AG08395 (cell line): ENCODE results near the gene COG3.

Experiments
- DNase-seq: peaks from one replicate; pipeline ENCODE4 v3.0.0; 2012; ENCODE audit warnings: mixed read lengths, low spot score

COG3 gene

DNA sequence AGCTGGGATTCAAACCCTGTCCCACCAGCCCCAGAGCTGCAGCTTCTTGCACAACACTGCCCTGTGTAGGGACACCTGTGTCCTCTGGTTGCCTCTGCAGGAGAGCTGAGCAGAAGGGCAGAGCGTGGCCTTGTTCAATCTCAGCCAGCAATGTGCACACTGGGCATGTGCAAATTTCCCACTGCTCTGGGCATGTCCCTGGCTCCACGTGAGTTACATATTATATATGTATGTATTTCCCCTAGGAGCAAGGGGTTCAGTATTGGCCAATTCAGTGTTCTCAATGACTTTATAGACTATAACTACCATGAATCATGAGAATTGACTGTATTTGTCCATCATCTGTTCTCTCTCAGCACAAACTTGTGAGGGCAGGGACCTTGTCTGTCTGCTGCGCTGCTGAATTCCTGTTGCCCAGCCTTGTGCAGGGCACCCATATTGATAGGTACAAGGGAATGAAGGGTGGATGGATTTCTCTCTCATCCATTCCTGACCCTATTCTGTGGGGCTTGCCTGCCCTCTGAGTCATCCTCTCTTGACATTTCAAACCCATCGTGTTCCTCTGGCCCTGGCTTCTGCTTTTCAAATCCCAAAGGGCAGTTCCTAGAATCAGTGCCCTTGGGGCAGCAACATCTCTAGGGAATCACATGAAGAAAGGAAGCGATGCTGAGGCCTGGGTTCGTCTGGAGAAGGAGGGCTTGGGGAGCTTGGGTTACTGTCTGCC, 81.1 kb downstream of the COG3 start:
- DNase-seq = no peak

GRCh38 chr13:45546410-45546765, 81.6 kb downstream of the COG3 start:
- DNase-seq = no peak

DNA sequence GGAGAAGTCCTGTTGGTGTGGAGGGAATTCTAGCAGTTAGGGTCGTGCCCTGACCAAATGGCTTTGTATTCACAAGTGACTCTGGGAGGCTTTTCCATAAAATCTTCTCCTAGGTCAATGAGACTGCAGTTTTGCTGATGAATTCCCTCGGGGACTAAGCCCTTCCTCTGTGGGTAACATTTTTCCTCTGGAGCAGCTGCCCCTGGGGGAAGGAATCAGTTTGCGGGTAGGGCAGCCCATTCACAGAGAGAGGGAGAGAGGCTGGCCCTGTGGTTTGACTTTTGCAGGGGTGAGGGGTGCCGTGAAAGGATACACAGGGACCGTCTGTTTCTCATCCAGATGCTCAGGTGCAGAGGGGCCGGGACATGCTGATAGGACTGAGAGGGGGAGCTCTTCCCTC, 83.5 kb downstream of the COG3 start:
- no peak for DNase-seq

- no peak for DNase-seq
These were observed 89.9 kb downstream of the COG3 start for GRCh38 chr13:45554604-45555109.

GRCh38 chr13:45564133-45564776, 99.5 kb downstream of the COG3 start:
- DNase-seq = peak; percentile 52

GRCh38 chr13:45565331-45565730, 100.6 kb downstream of the COG3 start:
- DNase-seq = no peak

- DNase-seq = no peak
These were observed 110.5 kb downstream of the COG3 start for GRCh38 chr13:45575146-45575829.

- DNase-seq = no peak
These were observed 111.1 kb downstream of the COG3 start for GRCh38 chr13:45575830-45576180.

DNA sequence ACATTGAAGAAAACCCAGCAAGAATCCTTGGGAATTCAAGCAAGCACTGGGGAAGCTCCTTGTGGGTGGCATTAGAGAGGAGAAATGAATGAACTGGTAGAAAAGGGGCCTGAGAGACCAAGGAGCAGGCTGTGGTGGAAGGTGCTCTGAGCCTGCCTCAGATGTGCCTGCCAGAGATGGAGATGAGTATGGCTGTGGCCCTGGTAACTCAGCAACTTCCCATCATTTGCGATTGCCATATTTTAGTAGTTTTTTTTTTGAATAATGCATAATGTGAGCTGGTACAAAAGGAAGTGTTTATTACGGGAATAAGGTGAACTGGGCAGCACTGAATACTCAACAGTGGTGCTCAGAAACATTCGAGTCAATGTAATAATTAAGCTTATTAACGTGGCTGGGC, 111.7 kb downstream of the COG3 start:
- DNase-seq = no peak

DNA sequence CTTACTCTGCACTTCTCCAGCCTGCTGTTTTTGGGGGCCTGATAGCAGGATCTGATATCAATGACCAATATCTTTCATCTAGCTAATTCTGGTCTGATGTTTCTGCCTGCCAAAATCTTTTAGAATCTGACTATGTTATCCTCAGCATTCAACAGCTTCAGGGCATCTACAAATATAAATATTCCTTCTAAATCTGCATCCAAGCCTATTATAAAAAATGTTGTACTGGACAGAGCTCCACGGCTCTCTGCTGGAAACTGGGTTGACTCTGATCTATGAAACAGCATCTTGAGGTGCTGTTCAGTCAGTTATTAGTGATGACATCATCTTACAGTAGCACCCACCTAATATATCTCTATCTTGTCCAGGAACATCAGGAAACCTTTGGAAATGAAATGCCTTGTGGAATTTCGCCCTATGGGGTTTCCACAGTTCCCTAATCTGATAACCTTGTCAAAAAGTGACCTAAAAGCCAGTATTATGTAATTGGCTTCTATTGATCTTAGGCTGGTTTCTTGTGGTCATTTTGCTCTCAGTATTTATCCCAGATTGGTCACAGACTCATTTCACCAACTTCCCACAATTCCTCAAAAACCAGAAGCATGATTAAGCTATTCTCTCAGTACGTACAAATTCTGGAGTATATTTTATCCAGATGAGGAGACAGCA, 117.8 kb downstream of the COG3 start:
- DNase-seq = no peak

DNA sequence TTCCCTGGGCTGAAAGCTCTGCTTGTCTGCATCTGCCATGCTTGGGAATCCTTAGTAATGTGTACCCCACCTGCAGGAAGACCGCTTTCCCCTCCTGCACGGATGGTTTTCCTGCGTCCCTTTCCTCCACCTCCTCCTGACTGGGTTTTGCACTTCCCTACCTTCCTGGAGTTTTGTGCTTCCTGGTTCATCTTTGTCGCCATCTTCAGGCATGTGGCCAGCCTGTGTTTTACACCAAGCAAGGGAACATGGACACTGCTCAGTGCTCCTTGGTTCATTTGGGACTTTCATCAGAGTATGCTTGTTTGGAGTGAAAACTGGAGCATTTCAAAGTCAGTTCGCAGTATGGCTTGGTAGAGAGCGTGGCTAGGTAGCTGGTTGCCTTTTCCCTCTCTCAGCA, 120.1 kb downstream of the COG3 start:
- no peak for DNase-seq
